Iris pigment epithelial cell (primary cell): ENCODE results near the gene ARVCF.

ENCODE experiments used
- DNase-seq: peaks from one replicate; pipeline ENCODE4 v3.0.0-alpha.2; 2011; ENCODE audit warnings: low read depth

ARVCF gene

DNA sequence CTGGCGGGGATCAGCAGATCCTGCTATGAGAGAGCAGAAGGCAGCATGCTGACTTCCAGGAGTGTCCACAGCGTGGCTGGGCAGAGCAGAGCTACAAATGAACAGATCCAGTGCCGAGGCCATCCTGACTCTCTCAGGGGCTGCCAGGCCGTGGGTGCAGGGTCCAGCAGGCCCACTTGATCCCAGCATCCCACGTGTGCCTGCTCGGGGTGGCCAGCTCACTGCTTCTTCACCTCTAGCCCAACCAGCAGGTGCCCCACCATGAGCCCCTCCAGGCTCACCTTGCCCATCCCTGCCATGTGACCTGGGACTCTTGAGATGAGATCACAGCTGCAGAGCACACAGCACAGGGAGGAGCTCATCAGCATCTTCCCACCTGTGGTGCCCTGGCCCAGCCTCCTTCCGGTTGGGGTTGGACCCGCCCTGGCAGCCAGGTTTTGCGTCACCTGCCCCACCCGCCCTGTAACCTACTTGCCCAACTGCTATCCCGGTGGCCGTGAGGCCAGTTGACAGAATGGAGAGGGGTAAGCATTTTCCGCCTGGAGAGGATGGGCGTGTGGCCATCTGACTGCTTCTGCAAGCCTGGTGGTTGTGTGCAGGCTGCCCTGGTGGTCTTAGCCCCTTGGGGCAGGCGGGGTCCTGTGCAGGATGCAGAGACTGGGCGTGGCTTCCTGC lies 15.2 kb upstream of the ARVCF start:
- DNase-seq: no peak

DNA sequence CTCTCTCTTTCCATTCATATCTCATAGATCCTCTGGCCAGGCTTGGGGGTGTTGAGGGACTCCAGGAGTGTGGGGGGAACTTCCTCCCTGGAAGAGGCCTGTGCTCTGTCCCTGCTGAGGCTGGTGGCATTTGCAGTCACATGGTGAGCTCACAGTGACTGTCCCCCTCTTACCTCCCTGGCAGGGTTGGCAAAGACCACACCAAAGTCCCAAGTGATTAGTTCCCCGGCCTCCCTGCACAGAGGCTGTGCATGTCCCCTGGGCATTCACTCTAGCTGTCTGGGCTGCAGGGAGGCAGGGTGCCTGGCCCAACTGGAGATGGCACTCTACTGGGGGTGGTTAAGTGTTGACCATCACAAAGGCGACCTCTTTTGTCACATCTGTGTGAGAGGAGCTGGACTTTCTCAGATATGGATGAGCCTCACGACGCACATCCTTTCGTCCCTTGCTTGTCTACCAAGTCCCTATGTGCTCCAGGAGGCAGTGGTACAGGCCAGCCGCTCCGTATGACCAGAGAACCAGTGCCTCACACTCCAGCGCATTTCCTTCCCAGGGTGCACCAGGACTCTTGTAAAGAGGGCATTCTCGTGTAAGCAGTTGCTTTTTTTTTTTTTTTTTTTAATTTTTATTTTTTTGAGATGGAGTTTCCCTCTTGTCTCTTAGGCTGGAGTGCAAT lies 13.1 kb upstream of the ARVCF start:
- DNase-seq: no peak

DNA sequence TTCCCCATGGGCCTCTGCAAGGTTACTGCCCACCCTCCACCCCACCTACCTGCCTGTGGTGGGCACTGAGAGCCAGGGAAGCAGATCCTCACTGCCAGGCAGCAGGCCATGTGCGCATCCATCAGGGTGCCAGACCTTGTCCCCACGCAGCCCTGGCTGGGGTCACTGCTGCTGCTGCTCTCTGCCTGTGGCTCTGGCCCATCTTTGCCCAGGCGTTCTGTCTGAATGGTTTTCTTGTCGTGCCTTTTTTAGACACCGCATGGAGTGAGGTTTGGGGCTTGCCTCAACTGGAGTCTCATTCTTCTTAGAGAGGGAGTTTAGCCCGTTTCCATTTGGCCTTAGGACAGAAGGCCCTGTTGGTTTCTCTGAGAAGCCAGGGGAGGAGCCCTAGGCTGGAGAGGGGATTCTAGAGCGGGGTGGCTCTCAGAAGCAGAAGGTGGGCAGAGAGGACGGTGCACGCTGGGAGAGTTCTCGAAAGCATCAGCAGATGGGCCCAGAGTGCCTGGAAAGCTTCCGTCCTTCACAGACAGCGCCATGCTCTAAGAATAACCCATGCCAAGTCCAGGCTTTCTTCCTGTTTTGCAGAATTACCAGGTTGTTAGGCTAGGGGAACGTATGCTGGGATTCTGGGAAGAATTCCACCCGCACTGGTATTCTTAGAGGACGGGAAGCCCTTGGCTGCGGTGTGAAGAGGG lies 12.4 kb upstream of the ARVCF start:
- no peak for DNase-seq

DNA sequence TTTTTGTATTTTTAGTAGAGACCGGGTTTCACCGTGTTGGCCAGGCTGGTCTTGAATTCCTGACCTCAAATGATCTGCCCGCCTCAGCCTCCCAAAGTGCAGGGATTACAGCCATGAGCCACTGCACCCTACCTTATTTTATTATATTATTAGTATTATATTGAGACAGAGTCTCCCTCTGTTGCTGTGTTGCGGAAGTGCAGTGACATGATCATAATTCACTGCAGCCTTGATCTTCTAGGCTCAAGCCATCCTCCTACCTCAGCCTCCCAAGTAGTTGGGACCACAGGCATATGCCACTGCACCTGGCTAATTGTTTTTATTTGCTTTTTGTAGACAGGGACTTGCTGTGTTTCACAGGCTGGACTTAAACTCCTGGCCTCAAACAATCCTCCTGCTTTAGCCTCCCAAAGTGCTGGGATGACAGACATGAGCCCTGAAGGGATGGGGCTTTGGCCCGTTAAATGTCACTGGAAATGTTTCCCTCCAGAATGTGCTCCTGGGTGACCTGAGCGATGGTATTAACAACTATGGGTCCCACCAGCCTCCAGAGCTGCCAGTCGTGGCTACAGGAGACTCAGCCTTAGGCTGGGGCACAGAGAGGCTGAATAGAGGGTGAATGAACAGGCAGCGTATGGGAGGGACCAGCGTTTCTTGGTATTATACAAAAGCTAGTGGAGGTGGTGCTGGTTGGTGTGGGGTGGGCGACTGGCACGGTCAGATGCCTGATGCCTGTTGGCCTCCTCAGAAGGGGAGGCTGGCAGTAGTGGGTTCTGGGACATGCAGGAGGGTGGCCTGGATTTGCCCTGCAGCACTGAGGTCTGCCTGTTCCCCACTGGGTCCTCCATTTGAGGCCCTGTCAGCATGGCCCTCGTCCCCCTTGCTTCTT lies 11.6 kb upstream of the ARVCF start:
- DNase-seq: peak; percentile 26

DNA sequence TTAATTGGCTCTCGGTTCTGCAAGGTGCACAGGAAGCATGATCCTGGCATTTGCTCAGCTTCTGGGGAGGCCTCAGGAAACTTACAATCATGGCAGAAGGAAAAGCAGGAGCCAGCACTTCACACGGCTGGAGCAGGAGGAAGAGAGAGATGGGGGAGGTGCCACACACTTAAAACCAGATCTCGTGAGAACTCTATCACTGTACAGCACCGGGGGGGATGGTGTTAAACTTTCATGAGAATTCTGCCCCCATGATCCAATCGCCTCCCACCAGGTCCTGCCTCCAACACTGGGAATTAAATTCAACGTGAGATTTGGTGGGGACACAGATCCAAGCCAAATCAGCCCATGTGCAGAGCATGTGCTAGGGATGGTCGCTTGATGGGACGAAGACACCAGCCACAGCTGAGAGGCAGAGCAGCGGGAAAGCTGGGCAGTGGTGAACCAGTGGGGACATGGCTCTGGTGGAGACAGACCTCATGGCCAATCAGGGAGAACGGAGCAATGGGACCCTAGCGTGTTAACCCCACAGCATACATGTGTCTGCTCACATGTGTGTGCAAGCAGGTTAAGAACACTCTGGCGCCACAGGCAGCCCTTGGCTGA lies 10.5 kb upstream of the ARVCF start:
- no peak for DNase-seq

GRCh38 chr22:20026204-20026908 lies 9.7 kb upstream of the ARVCF start:
- DNase-seq: no peak

GRCh38 chr22:20025401-20026203 lies 9.0 kb upstream of the ARVCF start:
- no peak for DNase-seq

DNA sequence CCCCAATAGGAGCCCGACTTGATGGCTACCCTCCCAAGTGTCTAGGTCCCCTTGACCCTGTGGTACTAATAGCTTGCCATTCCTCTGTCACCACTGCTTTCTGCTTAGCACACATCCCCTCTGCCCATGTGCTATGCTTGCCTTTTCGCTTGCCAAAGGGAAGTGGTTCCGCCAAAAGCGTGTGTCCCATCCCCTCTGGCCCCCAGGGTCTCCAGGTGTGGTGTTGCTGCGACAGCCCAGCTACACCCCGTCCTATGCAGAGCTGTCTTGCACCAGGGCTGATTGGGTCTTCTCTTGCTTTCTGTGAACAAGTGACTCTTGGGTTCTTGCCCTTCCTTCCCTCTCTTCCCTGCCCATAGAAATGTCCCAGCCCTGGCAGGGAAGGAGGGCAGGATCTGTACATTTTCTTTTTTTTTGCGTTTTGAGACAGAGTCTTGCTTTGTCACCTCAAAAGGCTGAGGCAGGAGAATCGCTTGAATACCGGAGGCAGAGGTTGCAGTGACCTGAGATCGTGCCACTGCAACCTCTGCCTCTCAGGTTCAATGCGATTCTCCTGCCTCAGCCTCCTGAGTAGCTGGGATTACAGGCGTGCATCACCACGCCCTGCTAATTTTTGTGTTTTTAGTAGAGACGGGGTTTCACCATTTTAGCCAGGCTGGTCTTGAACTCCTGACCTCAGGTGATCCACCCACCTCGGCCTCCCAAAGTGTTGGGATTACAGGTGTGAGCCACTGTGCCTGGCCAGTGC lies 8.2 kb upstream of the ARVCF start:
- DNase-seq: no peak

DNA sequence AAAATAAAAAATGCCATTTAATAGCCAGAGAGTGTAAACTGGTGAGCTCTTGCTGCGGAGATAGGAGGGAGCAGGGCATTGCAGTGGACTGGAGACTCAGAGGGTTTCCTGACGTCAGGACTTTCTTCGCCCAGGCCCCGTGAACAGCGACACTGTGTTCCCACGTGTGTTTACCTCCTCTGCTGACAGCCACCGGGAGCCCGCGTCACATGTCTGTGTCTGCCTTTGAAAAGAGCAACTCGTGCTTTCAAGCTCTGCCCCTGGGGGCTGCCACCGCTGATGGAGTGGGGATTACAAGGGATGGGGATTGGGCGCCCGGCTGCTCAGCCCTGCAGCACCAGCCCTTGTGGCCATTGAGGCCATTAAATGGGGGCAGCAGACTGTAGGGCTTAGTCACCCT lies 7.6 kb upstream of the ARVCF start:
- DNase-seq: no peak

DNA sequence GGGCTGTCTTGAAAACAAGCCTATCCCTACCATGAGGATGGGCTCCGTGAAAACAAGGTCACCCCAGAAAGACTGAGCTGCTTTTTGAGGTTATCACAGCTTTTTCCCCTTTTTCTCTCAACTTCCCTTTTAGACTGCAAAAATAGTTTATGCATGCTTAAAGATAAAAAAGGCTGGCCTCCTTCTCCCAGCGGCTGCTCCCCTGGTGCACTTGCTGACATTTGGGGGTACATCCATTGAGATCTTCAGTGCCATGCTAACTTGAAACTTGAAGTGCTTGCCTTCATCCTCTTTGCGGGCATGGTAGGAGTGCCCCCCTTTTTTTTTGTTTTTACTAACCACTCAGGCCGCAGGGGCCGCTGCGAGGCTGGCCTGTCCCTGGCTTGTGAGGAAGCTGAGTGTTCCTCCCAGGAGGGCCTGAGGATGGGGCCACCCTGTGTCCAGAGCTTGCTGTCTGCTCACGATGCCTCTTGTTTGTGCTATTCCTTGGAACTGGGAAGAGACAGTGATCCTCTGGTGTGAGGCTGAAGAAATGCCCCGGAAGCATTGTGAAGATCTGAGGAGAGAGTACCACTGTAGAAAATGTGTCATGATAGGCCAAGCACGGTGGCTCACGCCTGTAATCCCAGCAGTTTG lies 6.5 kb upstream of the ARVCF start:
- no peak for DNase-seq

GRCh38 chr22:20022231-20022977 lies 5.8 kb upstream of the ARVCF start:
- no peak for DNase-seq

DNA sequence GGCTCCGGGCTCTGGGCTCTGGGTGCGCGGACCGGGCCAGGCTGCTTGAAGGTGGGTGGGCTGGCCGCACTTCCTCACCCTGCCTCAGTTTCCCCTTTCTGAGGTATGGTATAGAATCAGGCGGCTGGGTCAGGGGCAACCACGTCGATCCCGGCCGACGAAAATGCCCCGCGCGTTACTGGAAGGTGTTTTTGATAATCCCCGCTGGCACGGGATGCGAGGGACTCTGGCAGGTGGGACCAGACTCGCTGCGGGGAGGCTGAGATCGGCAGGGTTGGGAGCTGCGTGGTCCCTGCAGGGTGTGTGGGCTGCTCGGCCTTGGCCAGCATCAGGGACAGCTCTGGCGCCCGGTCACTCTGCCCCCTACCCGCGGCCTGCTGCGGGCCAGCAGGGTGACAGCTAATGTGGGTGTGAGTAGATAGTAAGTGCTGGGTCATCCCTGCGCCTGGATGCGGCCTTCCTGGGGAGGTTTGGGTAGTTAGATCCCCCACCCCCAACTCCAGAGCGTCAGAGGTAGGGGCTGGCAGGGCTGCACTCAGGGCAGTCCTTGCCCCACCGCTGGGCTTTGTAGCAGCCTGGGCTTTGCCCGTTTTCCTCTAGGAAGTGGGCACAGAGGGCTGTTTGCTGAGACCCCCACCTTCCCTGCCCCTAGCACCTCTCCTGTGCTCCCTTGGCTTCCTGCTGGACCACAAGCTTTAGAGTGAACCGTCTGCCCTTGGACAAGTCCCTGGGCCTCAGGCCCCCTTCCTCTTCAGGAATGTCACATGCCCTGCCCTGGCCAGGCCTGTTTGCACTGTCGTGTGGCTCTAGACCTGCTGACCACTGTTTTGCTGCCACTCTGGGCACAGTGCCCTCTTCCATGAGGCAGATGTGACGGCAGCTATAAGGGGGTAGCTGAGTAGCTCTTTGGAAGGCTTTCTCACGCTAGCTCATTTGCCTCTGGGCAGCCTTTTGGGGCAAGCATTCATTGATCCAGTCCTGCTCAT lies 4.9 kb upstream of the ARVCF start:
- peak; percentile 21 for DNase-seq

DNA sequence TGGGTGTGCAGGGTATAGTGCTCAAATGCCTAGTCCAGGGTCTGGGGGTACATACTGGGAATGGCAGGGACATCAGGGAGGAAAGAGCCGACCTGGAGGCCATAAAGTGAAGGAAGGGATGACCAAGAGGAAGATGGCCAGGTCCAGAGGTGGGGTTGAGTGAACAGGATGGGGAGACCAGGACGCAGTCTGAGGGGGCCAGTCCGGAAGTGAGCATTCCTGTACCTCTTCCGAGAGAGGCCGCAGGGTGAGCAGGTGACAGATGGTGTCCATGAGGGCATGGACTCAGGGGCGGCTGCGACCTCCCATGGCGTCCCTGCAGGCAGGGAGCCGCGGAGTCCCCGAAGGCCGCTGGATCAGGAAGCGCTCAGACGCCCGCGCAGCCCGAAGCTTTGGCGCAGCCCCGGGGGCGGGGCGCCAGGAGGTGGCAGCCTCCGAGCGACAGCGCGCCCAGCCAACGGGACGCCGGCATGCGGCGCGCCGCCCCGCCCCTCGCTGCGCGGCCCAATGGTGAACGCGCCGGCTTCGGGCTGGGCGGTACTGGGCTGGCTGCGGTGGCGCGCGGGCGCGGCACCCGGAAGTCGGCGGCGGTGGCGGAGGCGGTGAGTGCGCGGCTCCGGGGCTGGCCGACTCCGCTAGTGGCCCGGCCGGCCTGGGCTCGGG lies 4.0 kb upstream of the ARVCF start, which contains the start of gene TANGO2:
TANGO2 (plus strand) TSS at position 578 of the 663 bp plus-strand sequence. CDS start 15,689 bp downstream, outside the sequence.
- DNase-seq: peak; percentile 85

DNA sequence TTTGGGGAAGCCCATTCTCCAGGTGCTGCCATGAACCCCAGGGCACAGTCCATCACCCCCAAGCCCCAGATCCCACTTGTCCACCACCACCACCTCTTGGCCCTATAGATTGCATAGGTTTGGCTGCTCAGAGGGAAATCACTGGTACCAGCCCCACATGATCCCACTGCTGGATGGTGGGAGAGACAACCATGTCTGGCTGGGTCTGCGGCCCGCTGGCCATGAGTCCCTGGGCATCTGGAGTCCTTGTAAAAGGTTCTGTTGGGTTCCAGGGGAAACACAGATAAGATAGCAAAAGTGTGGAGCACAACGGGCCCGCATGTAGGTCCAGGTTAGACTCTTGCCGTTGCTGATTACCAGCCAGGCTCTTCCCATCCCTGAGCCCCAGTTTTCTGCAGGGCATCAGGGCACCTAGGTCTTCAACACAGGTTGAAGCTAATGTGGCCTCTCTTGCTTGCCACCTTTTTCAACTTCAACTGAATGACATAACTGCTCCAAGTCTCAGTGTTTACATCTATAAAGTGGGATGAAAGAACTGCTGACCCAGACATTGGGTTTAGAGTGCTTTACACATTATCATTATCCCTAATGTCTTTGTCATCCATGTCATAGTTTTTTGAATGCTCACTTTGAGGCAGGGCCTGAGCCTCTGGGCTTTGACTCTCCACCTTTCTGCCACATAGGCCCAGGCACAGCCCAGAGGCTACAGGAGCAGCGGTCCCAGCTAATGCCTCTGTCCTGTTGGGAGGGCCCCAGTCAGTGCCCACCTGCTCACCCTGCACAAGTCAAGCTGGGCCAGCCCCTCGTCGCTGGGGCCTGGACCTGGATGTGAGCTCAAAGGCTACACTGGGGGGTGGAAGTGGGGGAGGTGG lies 3.3 kb upstream of the ARVCF start:
- DNase-seq: no peak

DNA sequence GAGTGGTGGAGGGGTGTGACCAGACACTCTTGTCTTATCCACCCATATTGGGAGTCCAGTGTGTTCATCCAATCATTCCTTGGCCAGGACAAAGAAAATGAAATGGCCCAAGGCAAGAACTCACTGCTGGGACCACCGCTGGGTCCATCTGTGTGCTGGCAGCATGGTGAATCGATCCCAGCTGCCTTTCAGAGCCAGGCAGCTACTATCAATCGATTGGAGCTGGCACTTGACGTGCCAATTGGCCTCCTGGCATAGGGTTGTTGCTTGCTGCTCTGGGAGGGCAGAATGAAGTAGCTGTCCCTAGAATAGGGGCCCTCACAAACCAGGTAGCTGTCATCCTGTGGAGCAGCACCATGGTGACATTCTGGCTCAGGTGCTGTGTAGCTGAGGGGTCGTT lies 1.4 kb upstream of the ARVCF start:
- no peak for DNase-seq

GRCh38 chr22:20017622-20017958 lies 967 bp upstream of the ARVCF start:
- no peak for DNase-seq
